GM18502 (cell line): Measurements from ENCODE around the gene SLC22A1.
"Not testable (repeated sequence)": the region's sequence is repeated elsewhere in the genome, so short reads cannot be mapped to it uniquely, and the experiment has no call there.

Experiments
- ATAC-seq: cut with Tn5 transposase; IDR thresholded peaks from one replicate; pipeline ENCODE4 v1.9.1; 2021; ENCODE audit warnings: mild to moderate bottlenecking; ENCODE audit not compliant: unreplicated experiment, poor library complexity

The SLC22A1 gene

GRCh38 chr6:160092602-160093001 is 29.0 kb upstream of the SLC22A1 start:
- ATAC-seq: no peak

GRCh38 chr6:160093061-160093460 is 28.6 kb upstream of the SLC22A1 start:
- ATAC-seq: no peak

GRCh38 chr6:160093946-160094345 is 27.7 kb upstream of the SLC22A1 start:
- no peak for ATAC-seq

- no peak for ATAC-seq
These were observed 26.3 kb upstream of the SLC22A1 start for GRCh38 chr6:160095146-160095845.

- no peak for ATAC-seq
These were observed 20.1 kb upstream of the SLC22A1 start for GRCh38 chr6:160101277-160102205.

GRCh38 chr6:160102399-160102798 is 19.2 kb upstream of the SLC22A1 start:
- ATAC-seq: no peak

GRCh38 chr6:160102956-160103824 is 18.4 kb upstream of the SLC22A1 start:
- no peak for ATAC-seq

GRCh38 chr6:160103825-160104100 is 17.9 kb upstream of the SLC22A1 start:
- ATAC-seq: no peak

- ATAC-seq: no peak
These were observed 16.6 kb upstream of the SLC22A1 start for GRCh38 chr6:160104821-160105517.

- ATAC-seq: no peak
These were observed 15.6 kb upstream of the SLC22A1 start for GRCh38 chr6:160106010-160106409.

GRCh38 chr6:160106701-160107100 is 14.9 kb upstream of the SLC22A1 start:
- ATAC-seq: no peak

- ATAC-seq: no peak
These were observed 13.5 kb upstream of the SLC22A1 start for GRCh38 chr6:160108077-160108476.

- no peak for ATAC-seq
These were observed 11.0 kb upstream of the SLC22A1 start for GRCh38 chr6:160110586-160111123.

- ATAC-seq: no peak
These were observed 9.8 kb upstream of the SLC22A1 start for GRCh38 chr6:160111806-160112205.

GRCh38 chr6:160112628-160113299 is 8.9 kb upstream of the SLC22A1 start:
- no peak for ATAC-seq

GRCh38 chr6:160114536-160114935 is 7.1 kb upstream of the SLC22A1 start:
- not testable (repeated sequence) for ATAC-seq

GRCh38 chr6:160115421-160115820 is 6.2 kb upstream of the SLC22A1 start:
- ATAC-seq: no peak

GRCh38 chr6:160116411-160116810 is 5.2 kb upstream of the SLC22A1 start:
- ATAC-seq: no peak

GRCh38 chr6:160117137-160117536 is 4.5 kb upstream of the SLC22A1 start:
- no peak for ATAC-seq
